ENCODE results near the gene BCAR3. TPM values are rescaled to one million over a fixed set of nuclear protein-coding genes. Genes with fewer than 3 reads are reported as not detected.

The BCAR3 gene
- total and polyA plus RNA-seq, 4 donors = 12.2 to 33.3 (median 18.2) TPM

GRCh38 chr1:93614541-93614940 is 67.1 kb downstream of the BCAR3 start:
- H3K36me3 ChIP-seq (ENCODE audit: control insufficient read depth in 4 of 4, insufficient read depth in 4 of 4, low read length in 4 of 4) = no peaks in the 10 kb centered on the region
- no peak for DNase-seq
- peak overlapping the region in 1 of 2 donors; percentile 23 for H3K27ac ChIP-seq (ENCODE audit: low read depth in 1 of 2, low read length in 1 of 2)
- no peak for ATAC-seq (ENCODE audit: insufficient read depth, low FRiP score)
- H3K27me3 ChIP-seq (ENCODE audit: control insufficient read depth in 3 of 3, insufficient read depth in 3 of 3, low read length in 2 of 3) = no peaks in the 10 kb centered on the region
- H3K4me1 ChIP-seq (ENCODE audit: control insufficient read depth in 5 of 5, insufficient read depth in 5 of 5, low read length in 5 of 5) = peaks cover 11 to 23% (median 19%) of the 10 kb centered on the region in 5 donors
- H3K9ac ChIP-seq (ENCODE audit: insufficient read depth in 1 of 2, low read length in 2 of 2) = peak overlapping the region; percentile 16 to 17
- WGBS, 2 donors = 86 to 94% methylated on average over 7 of the region's 7 CpGs
- H3K4me3 ChIP-seq = no peak overlapping the region
- TF ChIP-seq CTCF (IDR thresholded peaks at IDR 0.05; ENCODE audit: control extremely low read depth, extremely low read depth) = no peak
- no peaks in the 10 kb centered on the region for H3K9me3 ChIP-seq (ENCODE audit: control insufficient read depth in 4 of 4, insufficient read depth in 3 of 4, low read length in 3 of 4)

- H3K9ac ChIP-seq (ENCODE audit: insufficient read depth in 1 of 2, low read length in 2 of 2) = peak overlapping the region; percentile 16 to 44
- H3K27ac ChIP-seq (ENCODE audit: low read depth in 1 of 2, low read length in 1 of 2) = peak overlapping the region in 1 of 2 donors; percentile 43
- peak; percentile 75 to 92 (median 86) for DNase-seq
Measured at GRCh38 chr1:93613898-93614297, 67.7 kb downstream of the BCAR3 start.

GRCh38 chr1:93612510-93612909 is 69.1 kb downstream of the BCAR3 start:
- TF ChIP-seq CTCF (IDR thresholded peaks at IDR 0.05; ENCODE audit: control extremely low read depth, extremely low read depth) = no peak
- Histone ChIP-seq H3K27ac (ENCODE audit: low read depth in 1 of 2, low read length in 1 of 2) (no peak overlapping the region), H3K4me3 (no peak overlapping the region), H3K4me1 (ENCODE audit: control insufficient read depth in 5 of 5, insufficient read depth in 5 of 5, low read length in 5 of 5) (peaks cover 6 to 35% (median 19%) of the 10 kb centered on the region in 5 donors), H3K9me3 (ENCODE audit: control insufficient read depth in 4 of 4, insufficient read depth in 3 of 4, low read length in 3 of 4) (no peaks in the 10 kb centered on the region), H3K9ac (ENCODE audit: insufficient read depth in 1 of 2, low read length in 2 of 2) (no peak overlapping the region), H3K27me3 (ENCODE audit: control insufficient read depth in 3 of 3, insufficient read depth in 3 of 3, low read length in 2 of 3) (no peaks in the 10 kb centered on the region), H3K36me3 (ENCODE audit: control insufficient read depth in 4 of 4, insufficient read depth in 4 of 4, low read length in 4 of 4) (no peaks in the 10 kb centered on the region)
- ATAC-seq (ENCODE audit: insufficient read depth, low FRiP score) = no peak
- 87 to 89% methylated on average over 3 of the region's 3 CpGs for WGBS, 2 donors
- DNase-seq = no peak

More at GRCh38 chr1:93613898-93614297, 67.7 kb downstream of the BCAR3 start:
- Histone ChIP-seq H3K9me3 (ENCODE audit: control insufficient read depth in 4 of 4, insufficient read depth in 3 of 4, low read length in 3 of 4) (no peaks in the 10 kb centered on the region), H3K4me1 (ENCODE audit: control insufficient read depth in 5 of 5, insufficient read depth in 5 of 5, low read length in 5 of 5) (peaks cover 11 to 29% (median 19%) of the 10 kb centered on the region in 5 donors), H3K4me3 (no peak overlapping the region), H3K36me3 (ENCODE audit: control insufficient read depth in 4 of 4, insufficient read depth in 4 of 4, low read length in 4 of 4) (no peaks in the 10 kb centered on the region), H3K27me3 (ENCODE audit: control insufficient read depth in 3 of 3, insufficient read depth in 3 of 3, low read length in 2 of 3) (no peaks in the 10 kb centered on the region)
- TF ChIP-seq CTCF (IDR thresholded peaks at IDR 0.05; ENCODE audit: control extremely low read depth, extremely low read depth) = no peak
- 66 to 86% methylated on average over 11 of the region's 11 CpGs for WGBS, 2 donors
- no peak for ATAC-seq (ENCODE audit: insufficient read depth, low FRiP score)

- no peaks in the 10 kb centered on the region for H3K9me3 ChIP-seq (ENCODE audit: control insufficient read depth in 4 of 4, insufficient read depth in 3 of 4, low read length in 3 of 4)
- no peak for TF ChIP-seq CTCF (IDR thresholded peaks at IDR 0.05; ENCODE audit: control extremely low read depth, extremely low read depth)
- DNase-seq (no peak), ATAC-seq (ENCODE audit: insufficient read depth, low FRiP score) (no peak)
- no peak overlapping the region for H3K4me3 ChIP-seq
- H3K27me3 ChIP-seq (ENCODE audit: control insufficient read depth in 3 of 3, insufficient read depth in 3 of 3, low read length in 2 of 3) = no peaks in the 10 kb centered on the region
- H3K36me3 ChIP-seq (ENCODE audit: control insufficient read depth in 4 of 4, insufficient read depth in 4 of 4, low read length in 4 of 4) = no peaks in the 10 kb centered on the region
- H3K27ac ChIP-seq (ENCODE audit: low read depth in 1 of 2, low read length in 1 of 2) = no peak overlapping the region
- H3K9ac ChIP-seq (ENCODE audit: insufficient read depth in 1 of 2, low read length in 2 of 2) = no peak overlapping the region
- peaks cover 6 to 29% (median 12%) of the 10 kb centered on the region in 5 donors for H3K4me1 ChIP-seq (ENCODE audit: control insufficient read depth in 5 of 5, insufficient read depth in 5 of 5, low read length in 5 of 5)
- 91 to 92% methylated on average over 5 of the region's 5 CpGs for WGBS, 2 donors
Measured at GRCh38 chr1:93611668-93612067, 70.0 kb downstream of the BCAR3 start.
